ENCODE data around the gene KCNN1. TPM values are rescaled to one million over a fixed set of nuclear protein-coding genes. Genes with fewer than 3 reads are reported as not detected.
"Not testable (repeated sequence)": the region's sequence is repeated elsewhere in the genome, so short reads cannot be mapped to it uniquely, and the experiment has no call there.

KCNN1 gene
- total RNA-seq, 1 experiment from 2014 or later: 1.7 TPM

DNA sequence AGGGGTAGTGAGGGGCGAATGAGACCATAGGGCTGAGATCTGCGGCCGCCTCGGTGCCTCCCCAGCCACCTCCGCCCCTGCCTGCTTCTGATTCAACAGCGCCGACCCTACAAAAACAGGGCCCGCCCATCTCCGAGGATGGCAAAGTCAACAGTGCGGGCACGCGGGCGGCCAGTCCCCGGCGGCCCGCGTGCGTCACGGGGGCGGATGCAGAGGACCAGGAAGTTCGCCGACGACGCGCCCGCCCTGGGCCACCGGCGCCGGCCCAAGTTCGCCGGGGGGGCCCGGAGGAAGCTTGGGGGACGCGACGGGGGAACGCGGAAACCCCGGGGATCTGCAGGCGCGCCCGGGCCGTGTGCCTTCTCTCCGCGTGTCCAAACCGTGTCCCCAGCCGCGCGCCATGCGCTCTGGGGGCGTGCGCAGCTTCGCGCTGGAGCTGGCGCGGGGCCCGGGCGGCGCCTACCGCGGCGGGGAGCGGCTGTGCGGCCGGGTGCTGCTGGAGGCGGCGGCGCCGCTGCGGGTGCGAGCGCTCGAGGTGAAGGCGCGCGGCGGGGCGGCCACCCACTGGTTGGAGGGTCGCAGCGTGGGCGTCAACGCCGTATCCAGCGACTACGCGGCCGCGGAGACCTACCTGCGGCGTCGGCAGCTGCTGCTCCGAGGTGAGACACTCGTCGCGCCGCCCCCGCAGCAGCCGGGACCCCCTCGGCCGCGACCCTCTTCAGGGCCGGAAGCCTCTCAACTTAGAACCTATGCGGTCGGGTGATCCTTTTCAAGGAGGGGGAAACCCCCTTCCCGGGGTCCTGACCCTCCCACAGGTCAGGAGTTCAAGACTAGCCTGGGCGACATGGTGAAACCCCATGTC lies 34.2 kb downstream of the KCNN1 start:
- DNase-seq (ENCODE audit: low spot score): peak; percentile 87

DNA sequence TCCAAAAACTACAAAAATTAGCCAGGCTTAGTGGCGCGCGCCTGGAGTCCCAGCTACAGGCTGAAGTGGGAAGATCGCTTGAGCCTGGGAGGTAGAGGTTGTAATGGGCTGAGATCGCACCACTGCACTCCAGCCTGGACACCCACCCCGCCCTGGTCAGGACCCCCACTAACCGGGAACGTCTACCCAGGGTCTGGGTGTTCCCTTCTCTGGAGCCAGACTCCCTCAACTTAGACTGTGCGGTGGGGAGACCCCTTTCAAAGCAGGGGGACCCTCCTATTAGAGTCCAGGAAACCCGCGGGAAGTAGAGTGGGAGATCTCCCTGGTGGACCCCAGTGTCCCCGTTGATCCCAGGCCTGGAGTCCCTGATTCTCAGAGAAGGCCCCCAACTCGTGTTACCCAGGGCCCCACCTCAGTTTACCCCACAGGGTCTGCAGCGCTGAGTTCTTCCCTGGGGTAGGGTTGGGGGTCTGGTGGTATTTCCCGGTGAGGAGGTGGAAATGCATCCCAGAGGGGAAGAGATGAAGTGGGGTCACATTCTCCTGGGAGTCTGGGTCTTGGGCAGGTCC lies 35.0 kb downstream of the KCNN1 start:
- DNase-seq (ENCODE audit: low spot score): no peak

DNA sequence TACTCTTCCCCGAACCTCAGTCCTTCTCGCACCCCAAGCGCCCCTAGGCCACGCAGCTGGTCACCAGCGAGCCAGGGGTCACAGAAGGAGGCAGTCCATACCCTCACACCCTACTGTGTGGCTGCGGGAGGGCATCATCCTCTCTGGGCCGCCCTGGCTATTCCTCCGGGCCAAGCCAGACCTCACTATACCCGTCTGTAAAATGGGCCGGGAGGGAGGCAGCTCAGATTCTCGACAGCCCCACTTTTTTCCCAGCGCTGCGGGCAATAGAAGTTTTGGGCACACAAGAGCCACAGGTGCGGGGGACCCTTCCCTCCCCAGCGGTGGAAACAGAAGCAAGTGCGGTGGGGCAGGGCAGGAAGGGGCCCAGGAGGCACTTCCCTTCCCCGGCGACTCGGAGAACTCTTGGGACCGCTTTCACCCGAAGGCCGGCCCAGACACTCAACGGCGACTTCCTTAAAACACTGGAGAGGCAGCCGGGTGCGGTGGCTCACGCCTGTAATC lies 35.5 kb downstream of the KCNN1 start:
- DNase-seq (ENCODE audit: low spot score): no peak

DNA sequence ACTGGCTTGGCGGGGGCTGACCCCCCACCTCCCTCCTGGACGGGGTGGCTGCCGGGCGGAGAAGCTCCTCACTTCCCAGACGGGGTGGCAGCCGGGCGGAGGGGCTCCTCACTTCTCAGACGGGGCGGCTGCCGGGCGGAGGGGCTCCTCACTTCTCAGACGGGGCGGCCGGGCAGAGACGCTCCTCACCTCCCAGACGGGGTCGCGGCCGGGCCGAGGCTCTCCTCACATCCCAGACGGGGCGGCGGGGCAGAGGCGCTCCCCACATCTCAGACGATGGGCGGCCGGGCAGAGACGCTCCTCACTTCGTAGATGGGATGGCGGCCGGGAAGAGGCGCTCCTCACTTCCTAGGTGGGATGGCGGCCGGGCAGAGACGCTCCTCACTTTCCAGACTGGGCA lies 38.8 kb downstream of the KCNN1 start:
- DNase-seq (ENCODE audit: low spot score): not testable (repeated sequence)

DNA sequence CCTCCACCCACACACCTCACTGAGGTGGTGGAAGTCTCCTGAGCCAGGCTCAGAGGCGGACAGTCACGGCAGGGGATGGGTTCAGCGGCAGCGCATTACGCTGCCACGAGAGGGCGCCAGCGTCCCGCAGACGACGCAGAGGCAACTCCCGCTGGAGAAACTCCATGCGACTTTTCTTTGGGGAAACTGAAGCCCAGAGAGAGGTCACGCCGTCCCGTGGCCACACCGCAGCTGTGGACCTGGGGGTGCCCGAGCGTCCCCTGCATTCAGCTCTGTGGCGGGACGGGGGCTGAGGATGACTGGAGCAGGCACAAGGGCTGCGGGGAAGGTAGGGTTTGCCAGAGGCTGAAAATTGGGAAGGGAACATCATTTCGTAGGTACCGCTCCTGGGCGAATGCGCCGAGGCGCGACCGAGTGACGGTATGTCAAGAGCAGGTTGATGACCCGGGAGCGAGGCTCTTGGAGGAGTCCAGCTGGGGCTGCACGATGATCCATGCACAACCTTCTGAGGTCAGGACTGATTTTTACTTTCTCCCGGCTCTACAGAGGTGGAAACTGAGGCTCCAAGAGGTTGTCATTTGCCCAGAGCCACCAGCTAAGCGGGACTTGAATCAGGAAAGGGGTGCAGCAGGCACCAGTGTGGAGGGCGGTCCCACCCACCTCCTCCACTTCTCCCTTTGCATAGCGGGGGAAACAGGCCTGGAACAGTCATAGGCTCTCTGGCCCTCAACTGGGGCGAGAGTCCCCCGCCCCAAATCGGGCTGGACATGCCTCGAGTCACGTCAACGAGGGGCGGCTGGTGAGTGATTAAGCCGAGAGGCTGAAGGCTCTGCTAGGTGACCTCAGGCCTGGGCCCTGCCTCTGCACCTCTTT lies 40.4 kb downstream of the KCNN1 start:
- peak; percentile 69 for DNase-seq (ENCODE audit: low spot score)

DNA sequence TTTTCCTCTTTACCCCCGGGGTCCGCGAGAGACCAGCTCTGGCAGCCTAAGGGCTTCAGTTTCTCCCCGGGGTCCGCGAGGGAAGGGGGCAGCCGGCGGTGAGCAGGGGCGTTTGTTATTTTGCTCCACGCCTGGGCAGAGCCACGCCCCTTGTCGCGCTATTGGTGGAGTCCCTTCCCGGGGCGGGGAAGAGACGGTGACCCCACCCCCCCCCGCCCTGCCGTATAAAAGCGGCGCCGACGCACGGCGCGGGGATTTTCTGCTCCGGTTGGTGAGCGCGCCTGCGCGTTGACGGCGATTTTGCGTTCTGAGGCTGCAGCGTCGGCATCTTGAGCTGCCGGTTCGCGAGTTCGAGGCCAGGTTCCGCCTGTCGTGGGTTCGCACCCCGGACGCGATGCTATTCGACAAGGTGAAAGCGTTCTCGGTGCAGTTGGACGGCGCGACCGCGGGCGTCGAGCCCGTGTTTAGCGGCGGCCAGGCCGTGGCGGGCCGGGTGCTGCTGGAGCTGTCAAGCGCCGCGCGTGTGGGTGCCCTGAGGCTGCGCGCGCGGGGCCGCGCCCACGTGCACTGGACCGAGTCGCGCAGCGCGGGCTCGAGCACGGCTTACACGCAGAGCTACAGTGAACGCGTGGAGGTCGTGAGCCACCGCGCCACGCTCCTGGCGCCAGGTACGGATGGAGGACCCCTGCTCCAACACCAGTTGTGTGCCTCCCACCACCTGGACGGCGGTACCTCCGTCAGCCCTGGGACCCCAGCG lies 41.2 kb downstream of the KCNN1 start, which contains the start of gene ARRDC2:
TSS of gene ARRDC2 (plus strand) at position 254 of the 757 bp plus-strand sequence. CDS start at position 395, 141 bp downstream.
- no peak for DNase-seq (ENCODE audit: low spot score)

DNA sequence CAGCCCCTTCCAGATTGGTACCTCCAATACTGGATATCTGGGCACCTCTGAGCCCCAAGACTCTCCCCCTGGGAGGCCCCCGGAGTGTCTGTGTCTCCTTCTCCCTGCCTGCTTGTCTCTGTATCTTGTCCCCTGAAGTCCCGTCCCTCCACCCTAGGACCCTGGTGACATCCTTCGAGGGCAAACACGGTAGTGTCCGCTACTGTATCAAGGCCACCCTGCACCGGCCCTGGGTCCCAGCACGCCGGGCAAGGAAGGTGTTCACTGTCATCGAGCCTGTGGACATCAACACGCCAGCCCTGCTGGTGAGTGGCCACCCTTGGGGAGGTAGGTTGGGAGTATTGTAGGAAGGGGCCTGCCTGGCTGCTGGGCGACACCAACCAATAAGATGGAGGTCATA lies 41.9 kb downstream of the KCNN1 start:
- no peak for DNase-seq (ENCODE audit: low spot score)

DNA sequence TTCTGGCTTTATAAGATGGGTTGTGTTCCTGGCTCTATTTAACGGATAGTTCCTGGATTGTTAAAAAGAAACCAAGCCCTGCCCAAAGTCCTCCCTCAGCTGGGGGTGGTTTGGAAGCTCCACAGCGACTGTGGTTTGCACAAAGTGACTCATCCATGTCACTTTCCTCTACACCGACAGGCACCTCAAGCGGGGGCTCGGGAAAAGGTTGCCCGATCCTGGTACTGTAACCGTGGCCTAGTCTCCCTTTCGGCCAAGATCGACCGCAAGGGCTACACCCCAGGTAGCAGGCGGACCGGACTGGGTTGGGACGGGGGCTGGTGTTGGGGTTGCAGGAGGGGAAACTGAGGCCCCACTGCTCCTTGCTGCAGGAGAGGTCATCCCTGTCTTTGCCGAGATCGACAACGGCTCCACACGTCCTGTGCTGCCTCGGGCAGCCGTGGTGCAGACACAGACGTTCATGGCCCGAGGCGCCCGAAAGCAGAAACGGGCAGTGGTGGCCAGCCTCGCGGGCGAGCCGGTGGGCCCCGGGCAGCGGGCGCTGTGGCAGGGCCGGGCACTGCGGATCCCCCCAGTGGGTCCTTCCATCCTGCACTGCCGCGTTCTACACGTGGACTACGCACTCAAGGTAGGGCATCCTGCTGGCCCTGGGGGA lies 42.6 kb downstream of the KCNN1 start:
- peak; percentile 71 for DNase-seq (ENCODE audit: low spot score)

DNA sequence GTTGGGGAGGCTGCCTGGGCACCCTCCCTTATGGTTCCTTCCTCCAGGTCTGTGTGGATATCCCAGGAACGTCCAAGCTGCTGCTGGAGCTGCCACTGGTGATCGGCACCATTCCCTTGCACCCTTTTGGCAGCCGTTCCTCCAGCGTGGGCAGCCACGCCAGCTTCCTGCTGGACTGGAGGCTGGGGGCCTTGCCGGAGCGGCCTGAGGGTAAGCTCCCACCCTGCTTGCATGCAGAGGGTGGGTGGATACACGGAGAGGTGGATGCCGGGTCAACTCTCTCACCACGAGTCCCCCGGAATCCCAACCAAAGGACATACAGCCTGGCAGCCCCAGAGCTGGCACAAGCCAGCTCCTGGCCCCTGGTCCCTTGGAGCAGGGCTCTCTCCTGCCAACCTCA lies 43.2 kb downstream of the KCNN1 start:
- no peak for DNase-seq (ENCODE audit: low spot score)

DNA sequence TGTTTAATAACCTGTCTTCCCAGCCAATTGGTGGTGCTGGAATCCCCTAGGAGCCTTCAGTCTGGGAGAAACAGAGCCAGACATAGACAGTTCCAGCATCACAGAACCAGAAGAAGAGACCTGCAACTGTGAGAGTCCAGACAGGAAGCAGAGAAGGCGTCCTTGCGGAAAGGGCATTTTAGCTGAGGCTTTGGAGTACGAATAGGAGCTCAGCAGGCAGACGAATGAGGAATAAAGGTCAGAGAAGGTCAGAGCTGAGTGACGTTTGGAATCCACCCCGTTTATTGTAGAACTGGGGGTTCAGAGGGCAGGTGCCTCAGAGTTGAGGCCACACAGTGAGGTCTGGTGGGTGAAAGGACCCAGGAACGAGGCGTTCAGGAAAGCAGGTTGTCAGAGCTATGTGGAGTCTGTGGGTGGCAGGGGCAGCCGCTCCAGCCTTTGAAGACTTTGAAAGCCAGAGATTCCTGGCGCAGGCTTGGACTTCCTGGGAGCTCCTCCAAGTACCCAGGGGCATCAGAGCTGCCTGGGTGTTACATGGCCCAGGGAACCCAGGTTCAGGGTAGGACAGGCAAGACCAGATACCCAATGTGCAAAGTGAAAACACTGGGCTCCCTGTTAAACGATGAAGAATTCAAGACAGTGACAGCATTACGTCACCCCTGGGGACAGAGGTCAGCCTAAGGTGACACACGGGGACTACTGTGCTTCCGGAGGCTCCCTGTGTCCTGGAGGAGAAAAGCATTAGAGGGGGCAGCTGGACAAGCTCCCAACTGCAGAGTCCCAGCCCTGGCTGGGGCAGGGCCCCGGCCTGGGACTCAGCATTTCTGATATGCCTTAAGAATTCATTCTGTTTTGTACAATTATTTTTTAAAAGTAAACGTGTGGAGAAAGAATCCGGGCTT lies 46.6 kb downstream of the KCNN1 start:
- no peak for DNase-seq (ENCODE audit: low spot score)

DNA sequence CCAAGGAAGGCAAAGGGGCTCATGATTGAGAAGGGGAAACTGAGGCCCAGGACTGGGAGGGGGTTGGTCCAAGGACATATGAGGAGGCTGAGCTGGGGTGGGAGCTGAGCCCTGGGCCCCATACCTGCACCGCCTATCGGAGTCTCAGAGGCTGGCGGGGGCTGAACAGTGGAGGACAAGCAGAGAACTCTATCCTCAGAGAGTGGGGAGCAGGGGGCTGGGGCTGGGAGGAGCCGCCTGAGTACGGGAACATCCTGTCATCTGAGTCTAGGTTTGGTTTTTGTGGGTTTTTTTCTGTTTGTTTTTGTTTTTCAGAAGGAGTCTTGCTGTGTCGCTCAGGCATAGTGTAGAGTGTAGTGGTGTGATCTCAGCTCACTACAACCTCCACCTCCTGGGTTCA lies 47.3 kb downstream of the KCNN1 start:
- DNase-seq (ENCODE audit: low spot score): no peak

DNA sequence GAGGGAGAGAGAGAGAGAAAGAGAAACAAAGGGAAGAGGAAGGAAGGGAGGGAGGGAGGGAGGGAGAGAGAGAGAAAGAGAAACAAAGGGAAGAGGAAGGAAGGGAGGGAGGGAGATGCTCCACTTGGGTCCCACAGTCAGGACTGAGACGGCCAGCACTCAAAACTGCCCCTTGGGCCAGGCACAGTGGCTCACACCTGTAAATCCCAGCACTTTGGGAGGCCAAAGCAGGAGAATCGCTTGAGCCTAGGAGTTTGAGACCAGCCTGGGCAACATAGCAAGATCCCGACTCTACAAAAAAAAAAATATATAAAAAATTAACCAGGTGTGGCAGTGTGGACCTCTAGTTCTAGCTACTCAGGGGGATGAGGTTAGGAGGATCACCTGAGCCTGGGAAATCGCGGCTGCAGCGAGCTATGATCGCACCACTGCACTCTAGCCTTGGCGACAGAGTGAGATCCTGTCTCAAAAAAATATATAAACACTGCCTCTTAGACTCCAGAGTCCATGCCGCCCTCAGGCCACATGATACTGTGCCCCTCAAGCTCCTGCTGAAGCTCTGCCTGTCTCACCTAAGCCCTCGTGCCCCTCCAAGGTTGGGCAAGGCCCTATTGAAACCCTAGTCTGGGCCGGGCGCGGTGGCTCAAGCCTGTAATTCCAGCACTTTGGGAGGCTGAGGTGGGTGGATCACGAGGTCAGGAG lies 49.5 kb downstream of the KCNN1 start:
- DNase-seq (ENCODE audit: low spot score): no peak

DNA sequence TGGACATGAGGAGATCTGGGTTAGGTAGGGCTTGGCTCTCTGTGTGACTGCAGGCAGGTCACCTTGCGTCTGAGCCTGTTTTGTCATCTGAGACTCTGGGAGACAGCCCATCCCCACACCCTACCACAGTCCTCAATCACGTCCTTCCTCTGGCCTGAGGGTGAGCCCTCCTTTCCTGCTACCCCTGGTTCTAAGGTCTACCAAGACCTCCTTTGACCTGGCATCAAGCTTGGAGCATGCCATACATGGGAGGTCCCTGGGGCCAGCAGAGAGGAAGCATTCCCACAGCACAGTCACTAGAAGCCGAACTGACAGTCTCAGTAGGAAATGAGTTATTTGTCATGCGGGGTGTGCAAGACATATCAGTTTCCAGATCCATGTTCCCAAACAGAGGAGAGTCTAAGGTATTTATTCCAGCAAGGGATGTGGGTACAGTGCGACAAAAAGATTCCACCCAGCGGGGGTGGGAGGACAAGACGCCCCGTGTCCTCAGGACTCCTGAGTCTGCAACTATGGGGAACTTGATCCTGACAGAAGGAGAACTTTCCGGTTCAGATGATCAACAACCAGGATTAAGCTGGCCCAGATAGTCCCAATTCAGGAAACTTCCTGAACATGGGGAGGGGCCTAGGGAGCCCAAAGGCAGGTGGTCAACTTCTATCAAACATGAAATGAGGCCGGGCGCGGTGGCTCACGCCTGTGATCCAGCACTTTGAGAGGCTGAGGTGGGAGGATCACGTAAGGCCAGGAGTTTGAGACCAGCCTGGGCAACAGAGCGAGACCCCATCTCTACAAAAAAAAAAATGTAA lies 50.6 kb downstream of the KCNN1 start:
- no peak for DNase-seq (ENCODE audit: low spot score)

DNA sequence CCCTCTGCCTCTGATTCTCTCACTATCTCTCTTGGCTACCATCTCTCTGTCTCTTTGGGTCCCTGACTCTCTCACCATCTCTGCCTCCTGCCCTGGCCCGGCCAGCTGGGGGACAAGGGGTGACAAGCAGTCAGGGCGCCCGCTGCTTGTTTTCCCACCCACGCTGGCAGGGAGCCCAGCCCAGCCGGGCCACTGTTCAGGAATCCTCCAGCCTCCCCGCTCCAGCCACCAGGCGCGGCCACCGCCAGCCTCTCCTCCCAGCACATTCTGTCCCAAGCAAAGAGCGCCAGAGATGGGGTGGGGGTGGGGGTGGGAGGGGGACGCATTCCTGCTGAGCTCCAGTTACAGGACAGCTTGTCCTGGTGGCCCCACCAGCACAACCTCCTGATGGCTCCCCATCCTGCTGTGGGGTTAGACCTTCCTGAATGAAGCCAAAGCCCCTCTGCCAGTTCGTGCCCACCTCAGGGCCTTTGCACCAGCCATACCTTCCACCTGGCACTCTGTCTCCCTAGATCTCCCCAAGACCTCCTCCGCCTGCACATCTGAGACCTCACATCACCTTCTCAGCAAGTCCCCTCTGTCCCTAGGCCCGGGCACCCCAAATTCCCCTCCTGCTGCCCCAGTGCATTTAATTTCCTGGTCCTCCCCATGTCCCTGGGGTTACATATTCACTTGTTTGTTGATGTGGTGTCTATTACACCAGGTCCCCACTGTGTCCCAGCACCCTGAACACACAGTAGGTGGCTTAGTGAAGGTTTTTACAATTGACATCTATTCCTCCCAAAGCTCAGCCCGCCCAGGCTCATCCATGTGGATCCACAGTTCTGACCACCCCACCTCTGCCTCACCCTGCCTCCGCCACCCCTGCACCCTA lies 53.5 kb downstream of the KCNN1 start:
- DNase-seq (ENCODE audit: low spot score): peak; percentile 55

DNA sequence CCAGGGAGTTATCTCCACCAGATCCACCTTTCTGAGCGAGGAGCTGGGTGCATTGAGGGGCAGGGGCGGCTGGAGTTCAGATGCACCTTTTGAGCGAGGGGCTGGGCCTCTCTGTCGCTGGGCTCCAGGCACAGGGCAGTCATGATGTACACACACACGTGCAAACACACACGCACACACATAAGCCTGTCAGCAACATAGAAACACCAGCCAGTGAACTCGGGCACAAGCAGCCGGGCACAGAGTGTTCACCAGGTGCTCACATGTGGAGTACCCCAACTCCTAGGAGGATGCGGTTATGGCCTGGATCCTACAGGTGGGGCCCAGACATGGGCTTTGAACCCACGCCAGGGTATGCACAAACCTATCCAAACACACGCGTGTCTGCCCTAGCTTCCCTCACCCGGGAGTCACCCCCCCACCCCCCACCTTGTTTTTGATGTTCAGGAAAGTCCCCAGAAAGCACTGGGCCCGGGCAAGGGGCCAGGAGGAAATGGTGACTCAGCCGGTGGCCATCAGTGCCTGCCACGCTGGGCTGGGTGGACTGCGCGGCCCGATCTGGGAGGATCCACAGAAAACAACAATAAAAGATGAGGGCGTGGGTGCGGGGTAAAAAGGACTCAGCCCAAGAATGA lies 54.3 kb downstream of the KCNN1 start:
- DNase-seq (ENCODE audit: low spot score): peak; percentile 82

DNA sequence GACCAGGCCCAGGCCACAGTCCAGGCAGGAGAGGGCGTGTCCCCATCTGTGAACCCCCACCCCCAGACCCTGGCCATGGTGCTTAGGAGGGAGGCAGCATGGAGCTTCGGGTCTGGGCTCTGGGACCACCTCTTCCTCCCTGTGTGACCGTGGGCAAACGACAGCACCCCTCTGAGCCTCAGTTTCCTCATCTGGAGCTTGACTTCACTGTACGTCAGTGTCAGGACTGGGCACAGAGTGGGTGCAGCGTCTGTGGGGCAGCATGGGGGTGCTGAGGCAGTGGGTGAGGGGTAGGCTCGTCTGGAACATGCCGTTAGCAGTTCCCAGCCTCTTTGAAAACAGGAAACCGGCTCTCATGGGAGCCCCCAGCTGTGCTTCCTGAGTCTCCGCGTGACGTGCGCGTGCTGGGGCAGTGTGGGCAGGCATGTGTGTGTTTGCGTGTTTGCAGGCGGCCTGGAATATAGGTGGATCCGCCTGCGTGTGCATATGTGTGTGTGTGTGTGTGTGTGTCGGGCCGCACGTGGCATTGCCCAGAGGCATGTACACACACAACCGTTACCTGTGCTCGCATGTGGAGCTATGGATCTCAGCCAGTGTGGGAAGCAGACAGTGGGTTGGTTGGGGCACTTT lies 56.8 kb downstream of the KCNN1 start:
- no peak for DNase-seq (ENCODE audit: low spot score)
